Measurements from ENCODE around the gene SMOC2. TPM values are rescaled to one million over a fixed set of nuclear protein-coding genes. Genes with fewer than 3 reads are reported as not detected.

The SMOC2 gene
- total RNA-seq, 5 donors from 2014 or later (not counting 1 experiment from before 2014, with no cell fraction given): 0.06 to 0.20 (median 0.16) TPM; not detected in 2

DNA sequence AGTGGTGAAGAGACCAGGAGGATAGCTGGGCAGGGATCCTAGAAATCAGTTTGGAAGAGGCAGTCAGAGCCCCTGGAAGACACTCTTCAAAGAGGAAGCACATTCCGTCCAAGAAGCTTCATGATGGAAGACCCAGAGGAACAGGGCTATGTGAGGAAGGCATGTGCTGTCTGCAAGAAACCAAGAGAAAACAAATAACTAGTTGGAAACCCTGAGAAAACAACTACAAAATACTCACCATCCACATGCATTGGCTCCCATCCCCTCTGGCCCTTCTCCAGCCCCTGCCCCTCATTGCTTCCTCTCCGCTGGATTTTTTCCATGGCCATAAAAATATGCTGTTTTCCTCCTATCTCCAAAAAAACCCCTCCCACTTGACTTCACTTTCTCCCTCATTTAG, 40.9 kb upstream of the SMOC2 start:
- Mint-ChIP-seq H3K9me3 (peaks cover 0 to 10% (median 0%) of the 10 kb centered on the region in 3 donors), H3K27me3 (peaks cover 0 to 9% of the 10 kb centered on the region in 2 donors), H3K4me3 (no peak overlapping the region), H3K4me1 (no peaks in the 10 kb centered on the region), H3K36me3 (no peaks in the 10 kb centered on the region), H3K27ac (no peak overlapping the region)
- ATAC-seq (replicated peaks in 1 of 4) (no peak), DNase-seq (no peak)
- Histone ChIP-seq H3K9me3 (no peaks in the 10 kb centered on the region), H3K4me1 (ENCODE audit: control insufficient read depth in 1 of 2, extremely low read depth in 1 of 2, insufficient read depth in 2 of 2, low read length in 2 of 2) (no peaks in the 10 kb centered on the region), H3K27me3 (replicated peaks in 1 of 2; ENCODE audit: control insufficient read depth in 2 of 2, extremely low read depth in 1 of 2, insufficient read depth in 2 of 2, low read length in 1 of 2) (peaks cover 0 to 12% of the 10 kb centered on the region in 2 experiments), H3K4me3 (ENCODE audit: control insufficient read depth in 1 of 2, extremely low read depth in 1 of 2, low read length in 1 of 2) (no peak overlapping the region), H3K36me3 (ENCODE audit: control insufficient read depth in 2 of 2, extremely low read depth in 1 of 2, insufficient read depth in 1 of 2, low read length in 1 of 2) (no peaks in the 10 kb centered on the region), H3K27ac (ENCODE audit: low read length) (no peak overlapping the region)
- POLR2A ChIA-PET: no interaction called here
- CTCF ChIA-PET: no interaction called here
- 92% methylated on average over 1 of the region's 2 CpGs for WGBS (ENCODE audit: insufficient coverage)

DNA sequence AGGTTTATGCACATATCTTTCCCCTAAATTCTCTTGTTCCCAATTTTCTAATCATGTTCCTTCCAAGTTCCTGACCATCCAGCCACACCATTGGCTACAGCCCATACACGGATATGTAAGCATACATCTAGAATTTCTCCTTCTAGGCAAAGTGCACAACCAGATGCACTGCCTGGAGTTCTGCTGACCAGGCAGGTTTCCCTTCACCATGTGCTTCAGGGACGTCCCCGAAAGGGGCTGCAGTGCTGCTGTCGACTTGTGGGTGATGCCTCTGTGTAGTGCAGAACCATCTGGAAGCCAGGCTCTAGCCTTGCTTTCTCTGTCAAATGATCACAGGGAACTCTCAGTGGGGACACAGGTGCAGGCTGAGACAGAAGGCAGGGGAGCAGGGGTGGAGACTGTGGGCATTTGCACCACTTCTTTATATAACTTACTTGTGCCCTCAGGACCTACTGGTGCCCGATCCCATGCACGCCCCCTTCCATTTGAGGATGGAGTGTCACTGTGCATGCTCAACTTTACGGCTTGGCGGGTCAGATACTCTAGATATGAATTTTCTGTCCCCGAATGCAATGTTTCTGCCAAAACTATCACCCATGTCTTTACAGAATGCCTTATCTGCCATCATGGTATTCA, 37.5 kb upstream of the SMOC2 start:
- Histone ChIP-seq H3K36me3 (ENCODE audit: control insufficient read depth in 2 of 2, extremely low read depth in 1 of 2, insufficient read depth in 1 of 2, low read length in 1 of 2) (no peaks in the 10 kb centered on the region), H3K4me1 (ENCODE audit: control insufficient read depth in 1 of 2, extremely low read depth in 1 of 2, insufficient read depth in 2 of 2, low read length in 2 of 2) (no peaks in the 10 kb centered on the region), H3K27me3 (replicated peaks in 1 of 2; ENCODE audit: control insufficient read depth in 2 of 2, extremely low read depth in 1 of 2, insufficient read depth in 2 of 2, low read length in 1 of 2) (peaks cover 0 to 3% of the 10 kb centered on the region in 2 experiments), H3K4me3 (ENCODE audit: control insufficient read depth in 1 of 2, extremely low read depth in 1 of 2, low read length in 1 of 2) (no peak overlapping the region), H3K27ac (ENCODE audit: low read length) (no peak overlapping the region), H3K9me3 (no peaks in the 10 kb centered on the region)
- Mint-ChIP-seq H3K4me3 (no peak overlapping the region), H3K4me1 (no peaks in the 10 kb centered on the region), H3K27ac (no peak overlapping the region), H3K9me3 (peaks cover 0 to 4% (median 0%) of the 10 kb centered on the region in 3 donors), H3K27me3 (peaks cover 0 to 9% of the 10 kb centered on the region in 2 donors), H3K36me3 (no peaks in the 10 kb centered on the region)
- WGBS (ENCODE audit: insufficient coverage): 75% methylated on average over 9 of the region's 9 CpGs
- CTCF ChIA-PET: no interaction called here
- ATAC-seq (replicated peaks in 1 of 4): no peak
- POLR2A ChIA-PET: no interaction called here
- no peak for DNase-seq

DNA sequence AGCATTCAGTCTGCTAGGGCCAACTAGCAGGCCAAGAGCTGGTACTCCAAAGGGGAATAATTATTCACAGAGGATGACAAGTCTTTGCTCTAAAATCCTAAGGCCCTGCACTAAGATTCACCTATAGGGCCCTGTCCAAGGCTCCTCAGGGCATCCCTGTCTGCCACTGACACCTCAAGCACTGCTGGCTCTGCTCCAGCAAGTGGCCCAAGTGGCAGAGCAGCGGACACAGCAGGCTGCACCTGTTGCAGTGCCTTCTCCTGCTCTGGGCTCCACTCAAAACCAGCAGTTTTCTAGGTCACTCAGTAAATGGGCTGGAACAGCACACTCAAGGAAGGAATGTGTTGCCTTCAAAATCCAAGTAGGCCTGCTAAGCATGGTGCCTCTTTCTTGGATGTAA, 36.4 kb upstream of the SMOC2 start:
- Histone ChIP-seq H3K4me3 (ENCODE audit: control insufficient read depth in 1 of 2, extremely low read depth in 1 of 2, low read length in 1 of 2) (no peak overlapping the region), H3K4me1 (ENCODE audit: control insufficient read depth in 1 of 2, extremely low read depth in 1 of 2, insufficient read depth in 2 of 2, low read length in 2 of 2) (no peaks in the 10 kb centered on the region), H3K9me3 (no peaks in the 10 kb centered on the region), H3K27me3 (replicated peaks in 1 of 2; ENCODE audit: control insufficient read depth in 2 of 2, extremely low read depth in 1 of 2, insufficient read depth in 2 of 2, low read length in 1 of 2) (peaks cover 0 to 3% of the 10 kb centered on the region in 2 experiments), H3K27ac (ENCODE audit: low read length) (no peak overlapping the region), H3K36me3 (ENCODE audit: control insufficient read depth in 2 of 2, extremely low read depth in 1 of 2, insufficient read depth in 1 of 2, low read length in 1 of 2) (no peaks in the 10 kb centered on the region)
- ATAC-seq (replicated peaks in 1 of 4) (no peak), DNase-seq (peak in 1 of 35 experiments; percentile 21)
- Mint-ChIP-seq H3K9me3 (peaks cover 0 to 4% (median 0%) of the 10 kb centered on the region in 3 donors), H3K4me1 (no peaks in the 10 kb centered on the region), H3K27me3 (peaks cover 0 to 9% of the 10 kb centered on the region in 2 donors), H3K36me3 (no peaks in the 10 kb centered on the region), H3K4me3 (no peak overlapping the region), H3K27ac (no peak overlapping the region)
- ChIA-PET CTCF (no interaction called here), POLR2A (no interaction called here)
- WGBS (ENCODE audit: insufficient coverage): 50% methylated on average over 1 of the region's 1 CpG

DNA sequence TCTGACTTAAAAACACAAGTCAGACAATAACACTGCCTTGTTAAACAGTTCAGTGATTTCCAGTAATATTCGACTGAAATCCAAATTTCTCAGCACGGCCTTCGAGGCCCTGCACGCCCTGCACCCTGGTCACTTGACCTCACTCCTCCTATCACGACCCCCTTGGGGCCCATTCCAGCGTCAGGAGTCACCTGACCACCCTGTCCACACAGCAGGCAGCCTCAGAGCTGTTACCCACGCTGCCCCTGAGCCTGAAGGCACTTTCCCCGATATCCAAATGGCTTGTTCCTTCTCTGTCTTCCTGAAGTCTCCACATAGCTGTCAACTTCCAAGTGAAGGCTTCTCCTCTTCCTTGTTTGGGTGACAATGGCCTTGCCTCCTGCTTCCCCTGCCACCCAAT, 33.1 kb upstream of the SMOC2 start:
- ATAC-seq (replicated peaks in 1 of 4) (no peak), DNase-seq (no peak)
- Histone ChIP-seq H3K36me3 (ENCODE audit: control insufficient read depth in 2 of 2, extremely low read depth in 1 of 2, insufficient read depth in 1 of 2, low read length in 1 of 2) (no peaks in the 10 kb centered on the region), H3K4me3 (ENCODE audit: control insufficient read depth in 1 of 2, extremely low read depth in 1 of 2, low read length in 1 of 2) (no peak overlapping the region), H3K9me3 (no peaks in the 10 kb centered on the region), H3K27ac (ENCODE audit: low read length) (no peak overlapping the region), H3K27me3 (replicated peaks in 1 of 2; ENCODE audit: control insufficient read depth in 2 of 2, extremely low read depth in 1 of 2, insufficient read depth in 2 of 2, low read length in 1 of 2) (peaks cover 0 to 3% of the 10 kb centered on the region in 2 experiments), H3K4me1 (ENCODE audit: control insufficient read depth in 1 of 2, extremely low read depth in 1 of 2, insufficient read depth in 2 of 2, low read length in 2 of 2) (no peaks in the 10 kb centered on the region)
- H3K27ac Mint-ChIP-seq: no peak overlapping the region
- ChIA-PET POLR2A (no interaction called here), CTCF (no interaction called here)
- H3K4me3 Mint-ChIP-seq: no peak overlapping the region
- H3K36me3 Mint-ChIP-seq: no peaks in the 10 kb centered on the region
- peaks cover 0 to 4% of the 10 kb centered on the region in 2 donors for H3K27me3 Mint-ChIP-seq
- H3K9me3 Mint-ChIP-seq: no peaks in the 10 kb centered on the region
- WGBS (ENCODE audit: insufficient coverage): 52% methylated on average over 8 of the region's 8 CpGs
- no peaks in the 10 kb centered on the region for H3K4me1 Mint-ChIP-seq

DNA sequence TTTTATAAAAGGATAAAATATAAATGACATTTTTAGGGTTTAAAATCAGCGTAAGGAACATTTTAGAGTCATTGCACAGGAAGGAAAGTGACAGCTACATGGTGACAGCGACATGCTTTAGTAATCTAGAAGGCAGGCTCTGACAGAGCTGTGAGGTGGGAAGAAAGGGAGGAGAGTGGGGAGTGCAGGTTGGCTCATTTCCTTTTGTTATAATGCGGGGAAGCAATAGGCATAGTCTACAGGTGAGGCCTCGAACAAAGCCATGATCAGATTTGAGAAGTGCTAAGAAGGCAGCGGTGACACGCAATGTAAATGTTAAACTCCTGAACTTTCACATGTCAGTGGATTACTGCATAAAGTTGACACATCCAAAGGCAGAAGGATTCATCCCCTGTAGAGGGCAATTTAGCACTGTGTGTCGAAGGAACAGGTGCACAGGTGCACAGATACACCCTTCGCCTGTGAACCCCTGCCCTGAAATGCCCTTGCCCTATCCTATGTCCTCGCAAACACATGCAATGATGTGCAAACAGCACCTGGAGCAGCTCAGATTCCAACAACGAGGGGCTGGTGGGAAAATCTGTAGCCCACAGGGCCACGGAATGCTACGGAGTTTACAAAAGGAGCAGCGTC, 32.4 kb upstream of the SMOC2 start:
- Mint-ChIP-seq H3K27me3 (no peaks in the 10 kb centered on the region), H3K4me3 (no peak overlapping the region), H3K27ac (no peak overlapping the region), H3K9me3 (no peaks in the 10 kb centered on the region), H3K4me1 (no peaks in the 10 kb centered on the region), H3K36me3 (no peaks in the 10 kb centered on the region)
- no peak overlapping the region for H3K4me3 ChIP-seq (ENCODE audit: control insufficient read depth in 1 of 2, extremely low read depth in 1 of 2, low read length in 1 of 2)
- no peaks in the 10 kb centered on the region for H3K4me1 ChIP-seq (ENCODE audit: control insufficient read depth in 1 of 2, extremely low read depth in 1 of 2, insufficient read depth in 2 of 2, low read length in 2 of 2)
- H3K36me3 ChIP-seq (ENCODE audit: control insufficient read depth in 2 of 2, extremely low read depth in 1 of 2, insufficient read depth in 1 of 2, low read length in 1 of 2): no peaks in the 10 kb centered on the region
- POLR2A ChIA-PET: no interaction called here
- no peaks in the 10 kb centered on the region for H3K9me3 ChIP-seq
- CTCF ChIA-PET: no interaction called here
- DNase-seq: no peak
- no peak for ATAC-seq (replicated peaks in 1 of 4)
- 80% methylated on average over 10 of the region's 13 CpGs for WGBS (ENCODE audit: insufficient coverage)
- H3K27ac ChIP-seq (ENCODE audit: low read length): no peak overlapping the region
- no peaks in the 10 kb centered on the region for H3K27me3 ChIP-seq (replicated peaks in 1 of 2; ENCODE audit: control insufficient read depth in 2 of 2, extremely low read depth in 1 of 2, insufficient read depth in 2 of 2, low read length in 1 of 2)

DNA sequence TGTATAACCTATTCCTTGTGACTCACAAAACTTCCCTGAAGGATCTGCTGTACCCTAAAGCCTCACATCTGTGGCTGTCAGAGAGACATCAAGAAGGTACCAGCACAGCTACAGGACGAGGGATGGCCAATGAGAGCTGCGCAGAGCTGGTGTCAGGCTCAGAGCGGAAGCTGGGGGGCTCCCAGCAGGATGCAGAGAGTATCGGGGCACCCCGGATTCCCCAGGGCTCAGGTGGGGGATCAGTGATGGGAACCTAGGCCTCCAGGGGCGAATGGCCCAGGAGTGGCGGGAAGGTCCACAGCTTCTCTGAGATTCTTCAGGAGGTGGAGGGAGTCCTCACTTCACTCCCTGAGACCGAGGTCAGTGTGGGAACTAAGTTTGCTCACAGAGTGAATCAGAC, 30.9 kb upstream of the SMOC2 start:
- no peak for ATAC-seq (replicated peaks in 1 of 4)
- 78% methylated on average over 7 of the region's 8 CpGs for WGBS (ENCODE audit: insufficient coverage)
- H3K9me3 Mint-ChIP-seq: no peaks in the 10 kb centered on the region
- Histone ChIP-seq H3K9me3 (no peaks in the 10 kb centered on the region), H3K27ac (ENCODE audit: low read length) (no peak overlapping the region), H3K4me3 (ENCODE audit: control insufficient read depth in 1 of 2, extremely low read depth in 1 of 2, low read length in 1 of 2) (no peak overlapping the region), H3K4me1 (ENCODE audit: control insufficient read depth in 1 of 2, extremely low read depth in 1 of 2, insufficient read depth in 2 of 2, low read length in 2 of 2) (no peaks in the 10 kb centered on the region), H3K36me3 (ENCODE audit: control insufficient read depth in 2 of 2, extremely low read depth in 1 of 2, insufficient read depth in 1 of 2, low read length in 1 of 2) (no peaks in the 10 kb centered on the region), H3K27me3 (replicated peaks in 1 of 2; ENCODE audit: control insufficient read depth in 2 of 2, extremely low read depth in 1 of 2, insufficient read depth in 2 of 2, low read length in 1 of 2) (no peaks in the 10 kb centered on the region)
- no peak overlapping the region for H3K27ac Mint-ChIP-seq
- no peak for DNase-seq
- CTCF ChIA-PET: no interaction called here
- H3K27me3 Mint-ChIP-seq: peaks cover 0 to 2% of the 10 kb centered on the region in 2 donors
- no peak overlapping the region for H3K4me3 Mint-ChIP-seq
- POLR2A ChIA-PET: no interaction called here
- H3K36me3 Mint-ChIP-seq: no peaks in the 10 kb centered on the region
- no peaks in the 10 kb centered on the region for H3K4me1 Mint-ChIP-seq

Measured in T-cell (primary cell).